ENCODE results near the gene RUFY3.
"Not testable (repeated sequence)": the region's sequence is repeated elsewhere in the genome, so short reads cannot be mapped to it uniquely, and the experiment has no call there.

Gene RUFY3, protein sequence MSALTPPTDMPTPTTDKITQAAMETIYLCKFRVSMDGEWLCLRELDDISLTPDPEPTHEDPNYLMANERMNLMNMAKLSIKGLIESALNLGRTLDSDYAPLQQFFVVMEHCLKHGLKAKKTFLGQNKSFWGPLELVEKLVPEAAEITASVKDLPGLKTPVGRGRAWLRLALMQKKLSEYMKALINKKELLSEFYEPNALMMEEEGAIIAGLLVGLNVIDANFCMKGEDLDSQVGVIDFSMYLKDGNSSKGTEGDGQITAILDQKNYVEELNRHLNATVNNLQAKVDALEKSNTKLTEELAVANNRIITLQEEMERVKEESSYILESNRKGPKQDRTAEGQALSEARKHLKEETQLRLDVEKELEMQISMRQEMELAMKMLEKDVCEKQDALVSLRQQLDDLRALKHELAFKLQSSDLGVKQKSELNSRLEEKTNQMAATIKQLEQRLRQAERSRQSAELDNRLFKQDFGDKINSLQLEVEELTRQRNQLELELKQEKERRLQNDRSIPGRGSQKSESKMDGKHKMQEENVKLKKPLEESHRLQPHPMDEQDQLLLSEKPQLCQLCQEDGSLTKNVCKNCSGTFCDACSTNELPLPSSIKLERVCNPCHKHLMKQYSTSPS

DNA sequence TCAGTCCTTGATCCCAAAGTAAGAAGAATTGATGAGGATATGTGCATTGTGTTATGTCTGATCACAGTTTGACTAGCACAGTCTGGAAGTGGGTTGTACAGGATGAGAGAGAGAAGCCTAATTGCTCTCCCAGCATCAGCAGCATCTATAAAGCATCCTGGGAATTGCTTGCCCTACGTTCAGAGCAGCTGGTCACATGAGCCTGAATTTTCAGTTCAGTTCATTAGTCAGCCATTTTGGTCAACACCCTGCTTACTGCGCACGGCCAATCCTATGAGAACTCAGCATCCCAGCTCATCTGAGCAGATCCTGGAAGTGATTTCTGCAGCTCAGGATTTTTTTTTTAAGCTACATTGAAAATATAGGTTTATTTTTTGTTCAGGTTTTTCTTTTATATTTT is at the start of gene RUFY3:
TSS of gene RUFY3 (plus strand) at position 218 of the 400 bp plus-strand sequence. CDS start 610 bp downstream, outside the sequence.
- DNase-seq (ENCODE audit: low spot score) = no peak

DNA sequence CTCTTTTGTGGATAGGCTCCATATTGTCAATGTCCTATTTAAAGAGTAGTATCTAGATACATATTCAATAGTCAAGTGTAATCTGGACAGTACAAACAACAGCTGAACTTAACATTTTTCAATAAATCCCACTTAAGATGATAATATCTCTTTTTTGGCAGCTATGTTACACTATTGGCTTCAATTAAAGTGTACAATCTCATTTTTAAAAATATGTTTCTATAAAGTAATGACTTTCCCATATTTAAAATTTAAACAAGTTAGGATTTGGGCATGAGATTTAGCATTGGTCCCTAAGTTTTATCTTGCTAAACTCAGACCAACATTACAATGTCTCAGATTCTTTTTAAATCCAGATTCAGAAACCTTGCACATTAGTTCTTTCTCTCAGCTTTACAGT is 47.6 kb upstream of the RUFY3 start:
- no peak for DNase-seq (ENCODE audit: low spot score)

DNA sequence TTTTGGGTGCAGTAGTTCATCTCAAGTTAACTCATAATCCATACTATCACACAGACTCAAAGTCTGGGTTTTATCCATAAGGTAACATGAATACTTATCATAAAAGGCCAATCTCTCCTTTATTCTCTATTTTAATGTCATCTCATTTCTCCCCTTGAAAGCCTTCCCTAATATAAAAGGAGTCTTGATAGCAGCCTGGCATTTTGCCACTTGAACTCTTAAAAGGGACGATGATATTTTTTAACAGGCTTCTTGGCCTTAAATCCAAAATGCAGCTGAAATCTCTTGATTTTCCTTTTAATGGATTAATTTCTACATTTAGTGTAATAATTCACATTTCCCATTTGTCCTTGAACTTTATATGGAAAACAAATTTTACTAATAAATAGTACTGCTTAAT is 47.0 kb upstream of the RUFY3 start:
- DNase-seq (ENCODE audit: low spot score) = no peak

DNA sequence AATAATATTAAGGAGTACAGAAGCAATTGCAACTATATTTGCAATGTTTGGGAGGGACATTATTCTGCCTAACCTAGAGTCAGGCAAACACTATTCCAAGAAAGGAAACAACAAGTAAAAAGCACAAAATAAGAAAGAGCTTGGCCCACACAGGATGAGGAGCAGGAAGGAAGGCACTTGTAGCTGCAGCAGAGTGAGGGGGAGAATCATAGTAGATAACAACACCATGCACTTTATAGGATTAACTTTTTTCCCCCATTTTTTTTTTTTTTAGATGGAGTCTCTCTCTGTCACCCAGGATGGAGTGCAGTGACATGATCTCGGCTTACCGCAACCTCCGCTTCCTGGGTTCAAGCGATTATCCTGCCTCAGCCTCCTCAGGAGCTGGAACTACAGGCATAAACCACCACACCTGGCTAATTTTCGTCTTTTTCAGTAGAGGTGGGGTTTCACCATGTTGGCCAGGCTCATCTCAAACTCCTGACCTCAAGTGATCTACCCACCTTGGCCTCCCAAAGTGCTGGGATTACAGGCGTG is 45.1 kb upstream of the RUFY3 start:
- no peak for DNase-seq (ENCODE audit: low spot score)

DNA sequence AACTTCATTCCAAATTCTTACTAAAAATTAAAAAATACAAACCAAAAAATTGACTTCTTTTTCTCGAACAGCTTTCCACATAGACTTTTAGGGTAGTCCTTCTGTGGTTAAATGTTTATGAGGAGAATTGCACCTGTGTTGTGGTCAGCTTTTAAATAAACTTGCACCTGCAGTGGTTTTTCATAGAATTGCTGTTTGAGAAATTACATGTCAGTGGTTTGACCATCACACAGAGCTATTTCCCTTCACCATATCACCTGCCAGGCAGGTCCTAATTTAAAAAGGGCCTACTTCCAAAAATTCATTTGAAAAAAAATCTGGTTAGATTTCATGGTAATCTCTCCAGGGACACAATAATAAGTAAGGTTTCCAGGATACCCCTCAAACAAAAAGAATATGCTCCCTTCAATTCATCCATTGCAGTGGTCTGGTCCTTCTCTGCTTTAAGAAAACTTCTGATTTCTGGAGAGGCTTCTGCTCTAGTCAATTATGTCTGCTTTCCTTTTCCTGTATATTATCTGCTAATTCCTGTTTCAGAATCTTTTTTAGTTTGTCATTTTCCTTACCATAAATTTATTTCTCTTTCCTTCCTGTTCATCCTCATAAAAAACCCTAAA is 43.3 kb upstream of the RUFY3 start:
- peak; percentile 11 for DNase-seq (ENCODE audit: low spot score)

DNA sequence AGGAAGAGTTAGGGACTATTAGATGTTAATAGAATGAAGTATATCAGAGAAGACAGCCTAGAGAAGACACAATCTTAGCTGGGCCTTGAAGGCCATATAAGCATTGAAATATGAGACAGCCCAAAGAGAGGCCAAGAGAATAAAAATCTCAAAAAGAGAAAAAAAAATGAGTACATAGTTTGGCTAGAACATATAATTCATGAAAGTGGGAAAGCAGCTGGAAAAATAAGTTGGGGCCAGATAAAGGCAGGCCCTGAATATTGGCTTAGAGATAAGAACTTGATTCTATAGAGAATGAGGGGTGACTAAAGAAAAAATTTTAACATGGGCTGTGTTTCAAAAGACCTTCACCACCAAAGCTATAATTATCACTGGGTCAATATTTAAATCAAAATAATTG is 40.8 kb upstream of the RUFY3 start:
- no peak for DNase-seq (ENCODE audit: low spot score)

DNA sequence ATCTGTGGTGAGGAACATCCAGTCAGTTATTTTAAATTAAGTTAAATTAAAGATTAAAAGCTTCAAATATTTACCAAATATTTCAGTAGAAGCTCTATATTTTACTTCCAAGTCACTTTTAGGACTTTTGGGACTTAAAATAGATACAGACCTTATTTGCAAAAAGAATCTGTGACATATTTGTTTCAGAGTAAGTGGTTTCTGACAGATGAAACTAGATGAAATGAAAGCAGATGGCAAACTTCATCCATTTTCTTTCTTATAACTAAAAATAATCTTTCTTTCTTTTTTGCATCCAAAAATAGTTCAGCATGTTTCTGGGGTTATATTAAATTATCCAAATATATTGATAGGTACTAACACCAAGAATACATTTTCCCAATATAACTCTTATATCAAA is 40.1 kb upstream of the RUFY3 start:
- no peak for DNase-seq (ENCODE audit: low spot score)

DNA sequence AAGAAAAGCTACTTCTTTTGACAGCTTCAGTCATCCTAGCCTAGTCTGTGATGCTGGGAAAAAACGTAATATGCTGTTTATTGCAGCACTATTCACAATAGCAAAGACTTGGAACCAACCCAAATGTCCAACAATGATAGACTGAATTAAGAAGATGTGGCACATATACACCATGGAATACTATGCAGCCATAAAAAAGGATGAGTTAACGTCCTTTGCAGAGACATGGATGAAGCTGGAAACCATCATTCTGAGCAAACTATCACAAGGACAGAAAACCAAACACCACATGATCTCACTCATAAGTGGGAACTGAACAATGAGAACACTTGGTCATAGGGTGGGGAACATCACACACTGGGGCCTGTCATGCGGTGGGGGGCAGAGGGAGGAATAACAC is 39.6 kb upstream of the RUFY3 start:
- not testable (repeated sequence) for DNase-seq (ENCODE audit: low spot score)

DNA sequence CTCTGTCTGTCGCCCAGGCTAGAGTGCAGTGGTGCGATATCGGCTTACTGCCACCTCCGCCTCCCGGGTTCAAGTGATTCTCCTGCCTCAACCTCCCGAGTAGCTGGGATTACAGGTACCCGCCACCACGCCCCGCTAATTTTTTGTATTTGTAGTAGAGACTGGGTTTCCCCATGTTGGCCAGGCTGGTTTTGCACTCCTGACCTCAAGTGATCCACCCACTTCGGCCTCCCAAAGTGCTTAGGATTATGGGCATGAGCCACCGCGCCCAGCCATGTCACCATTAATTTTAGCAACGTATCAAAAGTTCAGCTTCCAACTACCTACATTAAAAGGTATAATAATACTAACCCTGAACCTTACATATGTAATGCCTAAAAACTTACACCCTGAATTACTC is 34.4 kb upstream of the RUFY3 start:
- DNase-seq (ENCODE audit: low spot score) = peak; percentile 12

DNA sequence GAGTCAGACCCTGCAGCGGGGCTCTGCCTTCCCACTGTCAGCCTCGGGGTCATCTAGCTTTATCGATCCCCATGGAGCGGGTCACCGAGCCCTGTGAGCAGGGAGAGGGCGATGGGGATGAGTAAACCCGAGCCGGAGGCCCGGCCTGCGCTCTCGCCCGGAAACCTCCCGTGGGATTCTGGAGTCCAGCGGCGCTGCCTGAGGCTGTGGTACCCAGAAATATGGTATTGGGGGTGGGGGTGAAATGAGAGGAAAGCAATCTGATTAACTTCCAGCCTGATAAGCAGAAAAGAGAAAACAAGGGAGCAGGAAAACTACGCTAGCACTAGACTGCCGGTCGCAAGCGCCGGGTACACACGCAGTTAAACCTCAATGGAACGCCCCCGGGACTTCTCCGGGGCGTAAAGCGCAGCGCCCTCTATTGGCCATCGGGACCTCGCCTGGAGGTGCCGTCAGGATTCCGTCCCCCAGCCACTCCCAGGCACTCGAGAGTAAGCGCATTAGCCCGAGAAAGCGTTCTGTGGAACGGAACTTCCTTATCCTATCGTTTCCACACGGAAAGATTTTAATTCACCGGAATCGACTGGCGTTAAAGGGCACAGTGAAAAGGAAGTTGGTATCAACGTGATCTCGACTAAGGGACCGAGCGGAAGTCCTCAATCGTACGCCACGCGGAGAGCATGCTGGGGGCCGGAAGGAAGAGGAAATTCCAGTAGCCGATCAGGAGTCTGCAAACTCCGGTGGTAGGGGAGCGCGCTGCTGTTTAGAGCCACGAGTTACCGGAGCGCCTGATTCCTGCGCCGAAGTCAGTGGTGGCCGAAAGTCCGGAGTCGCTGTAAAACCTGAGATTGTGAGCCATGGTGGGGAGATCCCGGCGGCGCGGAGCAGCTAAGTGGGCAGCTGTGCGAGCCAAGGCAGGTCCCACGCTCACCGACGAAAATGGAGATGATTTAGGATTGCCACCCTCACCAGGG is 33.7 kb upstream of the RUFY3 start, which contains the start of gene UTP3:
TSS of gene UTP3 (plus strand) at position 712 of the 974 bp plus-strand sequence. CDS start at position 858, 146 bp downstream.
- DNase-seq (ENCODE audit: low spot score) = peak; percentile 94

DNA sequence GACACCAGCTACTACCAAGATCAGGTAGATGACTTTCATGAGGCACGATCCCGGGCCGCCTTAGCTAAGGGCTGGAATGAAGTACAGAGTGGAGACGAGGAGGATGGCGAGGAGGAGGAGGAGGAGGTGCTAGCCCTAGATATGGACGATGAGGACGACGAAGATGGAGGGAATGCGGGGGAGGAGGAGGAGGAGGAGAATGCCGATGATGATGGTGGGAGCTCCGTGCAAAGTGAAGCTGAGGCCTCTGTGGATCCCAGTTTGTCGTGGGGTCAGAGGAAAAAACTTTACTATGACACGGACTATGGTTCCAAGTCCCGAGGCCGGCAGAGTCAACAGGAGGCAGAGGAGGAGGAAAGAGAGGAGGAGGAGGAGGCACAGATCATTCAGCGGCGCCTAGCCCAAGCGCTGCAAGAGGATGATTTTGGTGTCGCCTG is 33.0 kb upstream of the RUFY3 start:
- no peak for DNase-seq (ENCODE audit: low spot score)

DNA sequence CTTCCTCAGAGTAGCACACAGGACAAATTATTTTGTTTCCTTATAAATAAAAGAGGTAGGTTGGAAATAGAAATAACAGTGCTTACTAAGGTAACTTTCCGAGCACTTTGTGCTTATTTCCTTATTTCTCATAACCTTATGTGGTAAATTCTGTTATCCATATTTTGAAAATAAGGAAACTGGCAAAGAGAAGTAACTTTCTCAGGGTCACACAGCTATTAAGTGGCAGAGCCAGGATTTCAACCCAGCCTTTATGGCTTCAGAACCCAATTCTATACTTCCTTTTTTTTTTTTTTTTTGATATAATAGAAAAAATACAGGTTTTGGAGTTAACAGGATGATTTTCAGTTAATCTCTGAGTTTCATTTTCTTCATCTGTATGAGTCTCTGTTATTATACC is 30.1 kb upstream of the RUFY3 start:
- no peak for DNase-seq (ENCODE audit: low spot score)

DNA sequence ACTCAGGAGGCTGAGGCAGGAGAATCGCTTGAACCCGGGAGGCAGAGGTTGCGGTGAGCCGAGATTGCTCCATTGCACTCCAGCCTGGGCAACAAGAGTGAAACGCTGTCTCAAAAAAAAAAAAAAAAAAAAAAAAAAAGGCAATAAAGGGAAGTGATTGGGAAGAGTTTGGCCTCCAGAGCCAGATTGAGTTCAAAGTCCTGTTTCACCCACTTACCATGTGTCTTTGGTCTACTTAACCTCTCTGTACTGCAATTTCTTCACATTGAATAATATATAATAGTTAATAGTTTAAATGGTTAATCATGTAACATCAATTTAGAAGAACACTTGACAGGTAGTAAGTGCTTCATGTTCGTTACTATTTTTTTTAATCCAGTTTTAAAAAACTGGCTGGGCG is 27.1 kb upstream of the RUFY3 start:
- not testable (repeated sequence) for DNase-seq (ENCODE audit: low spot score)

DNA sequence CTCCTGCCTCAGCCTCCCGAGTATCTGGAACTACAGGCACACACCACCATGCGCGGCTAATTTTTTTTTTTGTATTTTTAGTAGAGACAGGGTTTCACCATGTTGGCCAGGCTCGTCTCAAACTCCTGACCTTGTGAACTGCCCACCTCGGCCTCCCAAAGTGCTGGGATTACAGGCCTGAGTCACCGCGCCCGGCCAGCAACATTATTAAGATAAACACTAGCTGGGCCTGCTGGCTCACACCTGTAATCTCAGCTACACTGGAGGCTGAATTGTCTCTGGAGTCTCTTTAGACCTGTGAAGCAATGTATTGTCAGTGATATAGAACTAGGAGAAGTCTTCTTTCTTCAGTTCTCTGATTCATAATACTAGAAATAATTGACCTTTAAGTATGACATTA is 23.3 kb upstream of the RUFY3 start:
- DNase-seq (ENCODE audit: low spot score) = not testable (repeated sequence)

DNA sequence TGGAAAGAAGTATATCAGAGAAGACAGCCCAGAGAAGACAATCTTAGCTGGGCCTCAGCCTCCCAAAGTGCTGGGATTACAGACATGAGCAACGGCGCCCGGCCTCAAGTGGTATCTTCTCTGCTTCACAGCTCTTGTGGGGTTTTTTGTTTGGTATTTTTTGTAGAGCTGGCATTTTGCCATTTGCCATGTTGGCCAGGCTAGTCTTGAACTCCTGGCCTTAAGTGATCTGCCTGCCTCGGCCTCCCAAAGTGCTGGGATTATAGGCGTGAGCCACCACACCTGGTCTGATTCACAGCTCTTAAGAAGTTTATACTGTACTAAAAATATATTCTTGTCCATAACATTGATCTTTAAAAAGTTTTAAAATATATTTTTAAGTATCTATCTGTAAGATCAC is 21.1 kb upstream of the RUFY3 start:
- DNase-seq (ENCODE audit: low spot score) = no peak

DNA sequence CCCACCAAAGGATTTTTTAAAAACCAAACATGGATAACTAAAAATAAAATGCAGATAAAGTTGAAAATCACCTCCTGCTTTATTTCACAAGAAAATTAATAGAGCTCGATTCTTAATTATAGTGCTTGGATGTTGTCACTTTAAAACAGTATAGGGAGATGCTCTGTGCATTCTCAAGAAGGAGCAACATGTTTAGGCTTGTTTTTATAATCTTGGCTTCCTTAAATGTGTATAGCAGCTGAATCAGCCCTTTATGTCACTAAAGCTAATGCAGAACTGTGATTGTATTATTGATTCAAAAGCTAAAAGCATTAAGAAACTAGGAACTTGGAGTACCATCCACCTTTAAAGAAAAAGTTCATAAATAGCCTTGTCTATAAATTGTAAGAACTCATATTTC is 20.5 kb upstream of the RUFY3 start:
- DNase-seq (ENCODE audit: low spot score) = no peak

DNA sequence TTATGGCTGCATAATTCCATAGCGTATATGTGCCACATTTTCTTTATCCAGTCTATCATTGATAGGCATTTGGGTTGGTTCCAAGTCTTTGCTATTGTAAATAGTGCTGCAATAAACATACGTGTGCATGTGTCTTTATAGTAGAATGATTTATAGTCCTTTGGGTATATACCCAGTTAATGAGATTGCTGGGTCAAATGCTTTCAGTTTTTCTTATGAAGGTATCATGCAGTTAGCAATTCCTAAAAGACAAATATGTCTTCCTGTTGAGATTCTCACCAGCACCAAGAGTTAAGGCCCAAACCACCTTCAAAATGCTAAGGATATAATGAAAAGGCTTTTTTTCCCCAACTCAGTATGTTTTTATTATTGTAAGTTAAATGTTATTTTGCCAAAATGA is 19.2 kb upstream of the RUFY3 start:
- not testable (repeated sequence) for DNase-seq (ENCODE audit: low spot score)

DNA sequence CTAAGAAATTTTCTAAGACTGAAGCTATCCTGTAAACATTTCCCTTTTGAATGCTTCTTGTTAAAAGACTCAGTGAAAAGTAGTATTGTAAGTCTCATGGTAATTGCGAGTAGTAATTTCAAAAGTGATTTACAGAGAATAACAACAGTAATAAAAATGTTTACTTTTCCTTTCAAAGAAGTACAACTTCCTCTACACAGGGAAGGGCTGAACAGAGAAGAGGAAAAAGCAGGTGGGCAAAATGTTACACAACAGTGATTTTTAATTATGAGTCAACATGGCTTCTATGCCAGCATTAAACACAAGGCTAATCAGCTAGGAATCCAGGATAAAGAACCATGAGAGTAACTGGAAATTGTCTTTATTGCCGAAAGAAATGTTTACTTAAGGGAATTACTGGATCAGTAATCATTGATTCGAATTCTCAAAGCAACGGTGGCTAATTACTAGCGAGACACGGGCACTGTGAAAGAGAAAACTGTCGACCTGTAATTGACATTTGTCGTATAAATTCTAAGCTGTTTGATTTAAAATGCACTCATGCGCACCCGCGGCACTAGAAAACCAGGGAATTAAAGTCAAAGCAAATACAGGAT is 18.0 kb upstream of the RUFY3 start:
- no peak for DNase-seq (ENCODE audit: low spot score)

DNA sequence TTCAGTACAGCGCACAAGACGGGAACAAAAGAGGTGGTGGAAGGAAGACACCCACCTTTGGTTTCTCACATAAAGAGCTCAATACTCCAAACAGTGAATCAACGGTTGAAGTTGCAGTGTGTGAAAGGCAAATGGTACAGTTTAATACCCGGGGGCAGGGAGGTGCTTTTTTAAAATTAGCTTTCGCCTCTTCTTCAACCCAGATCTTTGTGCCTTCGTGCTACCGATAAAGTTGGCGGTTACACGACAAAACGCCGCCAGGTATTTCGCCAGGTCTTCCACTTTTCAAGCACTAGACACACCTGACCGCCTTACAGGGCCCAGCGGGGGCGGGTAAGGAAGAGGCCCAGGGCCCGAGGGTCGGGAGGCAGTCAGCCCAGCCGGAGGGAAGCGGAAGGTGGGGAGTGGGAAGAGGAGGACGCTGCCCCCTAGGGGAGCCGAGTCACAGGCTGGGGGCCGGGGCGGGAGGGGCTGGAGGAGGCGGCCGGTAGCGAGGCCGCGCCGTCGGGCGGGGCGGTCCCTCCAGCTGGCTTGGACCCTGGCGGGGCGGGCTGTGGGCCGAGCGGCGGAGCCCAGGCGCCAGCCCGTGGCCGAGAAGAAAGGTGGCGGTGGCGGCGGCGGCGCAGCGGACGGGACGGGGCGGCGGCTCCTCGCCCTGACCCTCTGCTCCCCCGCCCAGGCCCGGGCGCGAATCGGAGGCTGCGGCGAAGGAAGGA is 17.4 kb upstream of the RUFY3 start:
- DNase-seq (ENCODE audit: low spot score) = peak; percentile 58

DNA sequence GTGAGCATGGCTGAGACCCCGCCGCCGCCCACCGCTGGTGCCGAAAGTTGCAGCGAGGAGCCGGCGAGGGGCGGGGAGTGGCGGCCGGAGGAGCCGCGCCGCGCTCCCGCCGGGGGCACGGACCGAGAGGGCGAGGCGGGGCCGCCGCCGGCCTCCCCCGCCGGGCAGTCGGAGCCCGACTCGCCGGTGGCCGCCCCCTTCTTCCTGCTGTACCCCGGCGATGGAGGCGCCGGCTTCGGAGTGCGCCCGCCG is 16.9 kb upstream of the RUFY3 start:
- DNase-seq (ENCODE audit: low spot score) = no peak
